Measurements from ENCODE around the gene CDK19. TPM values are rescaled to one million over a fixed set of nuclear protein-coding genes. Genes with fewer than 3 reads are reported as not detected.

The CDK19 gene
- total and polyA plus RNA-seq, 2 of the 13 experiments (the other 11 are each of a cell fraction or from before 2014, with no cell fraction given): 13.4 to 27.0 TPM

DNA sequence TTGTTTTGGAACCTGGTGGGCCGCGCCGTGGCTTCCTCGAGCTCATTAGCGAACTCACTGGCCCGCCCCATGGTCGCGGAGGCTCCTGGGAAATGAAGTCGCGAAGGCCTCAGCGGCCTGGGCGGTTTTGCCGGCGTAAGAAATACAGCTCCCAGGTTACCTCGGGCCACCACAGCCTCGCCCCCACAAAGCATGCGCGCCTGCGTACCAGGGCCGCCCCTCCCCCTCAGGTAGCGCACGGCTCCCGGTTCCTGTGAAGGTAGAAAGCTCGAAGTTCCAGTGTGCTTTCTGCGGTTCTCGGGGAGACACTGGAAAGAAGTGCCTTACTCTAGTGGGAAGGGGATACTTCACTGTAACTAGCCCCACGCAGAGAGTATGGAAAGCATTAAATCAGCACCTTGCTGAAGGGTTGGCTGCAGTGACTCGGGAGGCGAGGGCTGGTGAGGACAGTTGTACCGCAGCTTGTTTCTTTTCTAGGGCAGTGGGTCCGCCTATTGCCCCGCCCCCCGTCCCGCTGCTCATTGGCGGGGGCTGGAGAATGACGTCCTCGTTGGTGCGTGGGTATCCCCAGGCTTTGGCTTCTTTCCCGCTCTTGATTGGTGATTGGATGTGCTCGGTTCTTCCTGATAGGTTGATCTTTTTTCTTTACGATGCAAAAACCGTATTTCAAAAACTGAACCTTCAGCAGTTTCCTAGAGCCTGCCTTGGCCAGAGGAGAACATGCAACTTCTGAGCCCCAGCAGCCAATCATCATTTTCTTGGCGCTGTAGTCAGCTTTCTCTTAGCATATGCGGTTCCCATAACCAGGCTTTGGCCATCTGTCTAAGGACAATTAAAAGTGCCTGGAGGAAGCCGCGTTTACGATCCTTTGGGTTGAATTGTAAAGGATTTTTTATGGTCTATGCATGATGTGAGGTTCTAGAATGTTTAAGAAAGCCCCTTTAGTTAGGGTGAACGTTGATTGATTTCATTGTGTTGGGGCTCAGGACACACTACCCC lies at the start of gene CDK19 (continued):
- TF ChIP-seq, protein P1, sequence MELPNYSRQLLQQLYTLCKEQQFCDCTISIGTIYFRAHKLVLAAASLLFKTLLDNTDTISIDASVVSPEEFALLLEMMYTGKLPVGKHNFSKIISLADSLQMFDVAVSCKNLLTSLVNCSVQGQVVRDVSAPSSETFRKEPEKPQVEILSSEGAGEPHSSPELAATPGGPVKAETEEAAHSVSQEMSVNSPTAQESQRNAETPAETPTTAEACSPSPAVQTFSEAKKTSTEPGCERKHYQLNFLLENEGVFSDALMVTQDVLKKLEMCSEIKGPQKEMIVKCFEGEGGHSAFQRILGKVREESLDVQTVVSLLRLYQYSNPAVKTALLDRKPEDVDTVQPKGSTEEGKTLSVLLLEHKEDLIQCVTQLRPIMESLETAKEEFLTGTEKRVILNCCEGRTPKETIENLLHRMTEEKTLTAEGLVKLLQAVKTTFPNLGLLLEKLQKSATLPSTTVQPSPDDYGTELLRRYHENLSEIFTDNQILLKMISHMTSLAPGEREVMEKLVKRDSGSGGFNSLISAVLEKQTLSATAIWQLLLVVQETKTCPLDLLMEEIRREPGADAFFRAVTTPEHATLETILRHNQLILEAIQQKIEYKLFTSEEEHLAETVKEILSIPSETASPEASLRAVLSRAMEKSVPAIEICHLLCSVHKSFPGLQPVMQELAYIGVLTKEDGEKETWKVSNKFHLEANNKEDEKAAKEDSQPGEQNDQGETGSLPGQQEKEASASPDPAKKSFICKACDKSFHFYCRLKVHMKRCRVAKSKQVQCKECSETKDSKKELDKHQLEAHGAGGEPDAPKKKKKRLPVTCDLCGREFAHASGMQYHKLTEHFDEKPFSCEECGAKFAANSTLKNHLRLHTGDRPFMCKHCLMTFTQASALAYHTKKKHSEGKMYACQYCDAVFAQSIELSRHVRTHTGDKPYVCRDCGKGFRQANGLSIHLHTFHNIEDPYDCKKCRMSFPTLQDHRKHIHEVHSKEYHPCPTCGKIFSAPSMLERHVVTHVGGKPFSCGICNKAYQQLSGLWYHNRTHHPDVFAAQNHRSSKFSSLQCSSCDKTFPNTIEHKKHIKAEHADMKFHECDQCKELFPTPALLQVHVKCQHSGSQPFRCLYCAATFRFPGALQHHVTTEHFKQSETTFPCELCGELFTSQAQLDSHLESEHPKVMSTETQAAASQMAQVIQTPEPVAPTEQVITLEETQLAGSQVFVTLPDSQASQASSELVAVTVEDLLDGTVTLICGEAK (IDR thresholded peaks at IDR 0.05): no peak
- TF ChIP-seq, protein P1 (CRISPR knock-in tag; IDR thresholded peaks at IDR 0.05): peak; percentile 21; the same call in 1 of the 2 replicates
- 0 out of 2 replicates have a peak, but pooled peaks have one; percentile 15 for TF ChIP-seq ISX (CRISPR knock-in tag; conservative IDR thresholded peaks at IDR 0.05)
- TF ChIP-seq RFX3 (CRISPR knock-in tag; IDR thresholded peaks at IDR 0.05): no peak
- TF ChIP-seq ZFY (CRISPR knock-in tag; IDR thresholded peaks at IDR 0.05): peak; percentile 55; the same call in 1 of the 2 replicates
- TF ChIP-seq MNT (IDR thresholded peaks at IDR 0.05): peak; percentile 49; the same call in 1 of the 2 replicates
- TF ChIP-seq ZNF17 (CRISPR knock-in tag; IDR thresholded peaks at IDR 0.05): no peak
- no peak for TF ChIP-seq ZNF841 (CRISPR knock-in tag; IDR thresholded peaks at IDR 0.05; ENCODE audit: borderline replicate concordance)
- TF ChIP-seq ZNF362 (CRISPR knock-in tag; IDR thresholded peaks at IDR 0.05; ENCODE audit: borderline replicate concordance): no peak; the same call in 1 of the 2 replicates
- TF ChIP-seq MLLT10 (CRISPR knock-in tag; IDR thresholded peaks at IDR 0.05): no peak
- TF ChIP-seq ZNF354B (CRISPR knock-in tag; IDR thresholded peaks at IDR 0.05): no peak
- TF ChIP-seq ZNF230 (CRISPR knock-in tag; IDR thresholded peaks at IDR 0.05): peak; percentile 68; the same call in 1 of the 2 replicates
- TF ChIP-seq GPN1 (CRISPR knock-in tag; IDR thresholded peaks at IDR 0.05; ENCODE audit: borderline replicate concordance): no peak
- TF ChIP-seq HMG20A (CRISPR knock-in tag; IDR thresholded peaks at IDR 0.05; ENCODE audit: borderline replicate concordance): no peak
- TF ChIP-seq XBP1 (CRISPR knock-in tag; IDR thresholded peaks at IDR 0.05): no peak
- TF ChIP-seq KDM5A (IDR thresholded peaks at IDR 0.05; ENCODE audit: borderline replicate concordance, low read length): peak; percentile 77; the same call in 1 of the 2 replicates

Measured in HepG2 (cell line).